HepG2 (cell line): ENCODE measurements around the gene CYP17A1. TPM values are rescaled to one million over a fixed set of nuclear protein-coding genes. Genes with fewer than 3 reads are reported as not detected.

Experiments
- AHDC1 ChIP-seq: sonication (generic); formaldehyde crosslinking; IDR thresholded peaks from 2 replicates; pipeline ENCODE4 v1.5.1; 2020; ENCODE audit warnings: mild to moderate bottlenecking, missing genetic modification reagents, borderline replicate concordance
- HNF4A ChIP-seq: sonication (generic); formaldehyde crosslinking; IDR thresholded peaks from 2 replicates; pipeline ENCODE4 v1.4.0; 2020; ENCODE audit warnings: missing genetic modification reagents
- MNT ChIP-seq: fragments of 450-650 bp; IDR thresholded peaks from 2 replicates; pipeline ENCODE4 v1.6.1; 2016
- NCOR1 ChIP-seq: fragments of 200-600 bp; sonication (generic); IDR thresholded peaks from 2 replicates; pipeline ENCODE4 v1.7.0; 2017; ENCODE audit warnings: antibody characterized with exemption, low read length, borderline replicate concordance
- NR2F1 ChIP-seq, 2 experiments: fragments of 450-650 bp in 1 of 2; formaldehyde crosslinking in 1 of 2; IDR thresholded peaks; 2 replicates each; pipeline versions ENCODE4 v1.5.0 to v1.6.1; 2016 to 2020; ENCODE audit warnings: mild to moderate bottlenecking in 1 of 2, missing compliant biosample characterization in 1 of 2, missing genetic modification reagents in 1 of 2, moderate library complexity in 1 of 2
- PAXIP1 ChIP-seq: sonication (generic); formaldehyde crosslinking; conservative IDR thresholded peaks from 2 replicates; pipeline ENCODE4 v1.4.0; 2020; ENCODE audit warnings: mild to moderate bottlenecking, missing genetic modification reagents, moderate library complexity
- POGZ ChIP-seq: sonication (generic); formaldehyde crosslinking; IDR thresholded peaks from 2 replicates; pipeline ENCODE4 v1.4.0; 2020; ENCODE audit warnings: mild to moderate bottlenecking, missing genetic modification reagents
- TCF7 ChIP-seq: sonication (generic); IDR thresholded peaks from 2 replicates; pipeline ENCODE4 v1.6.1; 2016; ENCODE audit warnings: antibody characterized with exemption, low read depth
- polyA plus RNA-seq, 8 experiments: library from polyadenylated mRNA; depleted of rRNA in 3 of 8; stranded (reverse) in 7 of 8; unstranded in 1 of 8; fragments of >200 nt; fragmentation: Illumina TruSeq in 4 of 8; extraction: Trizol in 4 of 8; gene quantifications; 2 replicates each; pipeline versions ENCODE4 v1.2.1 to v1.2.3, GENCODE V29; 2011 to 2016; ENCODE audit warnings: low read depth in 4 of 8, missing spikeins in 1 of 8, mixed read lengths in 1 of 8; ENCODE audit not compliant: insufficient read depth in 1 of 8
- total RNA-seq, 5 experiments: library from RNA; depleted of rRNA; stranded (reverse); fragments of >200 nt; fragmentation: Illumina TruSeq; extraction: Trizol; gene quantifications; 2 replicates each; pipeline ENCODE4 v1.2.3, GENCODE V29; 2016; ENCODE audit warnings: low read depth in 1 of 5

The CYP17A1 gene
- total and polyA plus RNA-seq, 2 of the 13 experiments (the other 11 are each of a cell fraction or from before 2014, with no cell fraction given), result 0.13 to 1.1 TPM

- TF ChIP-seq AHDC1 (CRISPR knock-in tag), result 0 out of 2 replicates have a peak, but pooled peaks have one; percentile 28
- peak; percentile 12; the same call in 1 of the 2 replicates for TF ChIP-seq MNT
- peak; percentile 61; the same call in 1 of the 2 replicates for TF ChIP-seq POGZ (CRISPR knock-in tag)
- TF ChIP-seq HNF4A (CRISPR knock-in tag), result peak; percentile 80
- TF ChIP-seq PAXIP1 (CRISPR knock-in tag), result peak; percentile 38; the same call in 1 of the 2 replicates
- TF ChIP-seq TCF7, result peak; percentile 35; the same call in 1 of the 2 replicates
- peak; percentile 68 for TF ChIP-seq NCOR1
- TF ChIP-seq NR2F1 (CRISPR knock-in tag; IDR thresholded peaks at IDR 0.05), result peak in 1 of 2 experiments; percentile 33; a peak in 1 of 4 replicates
These were observed 1.2 kb upstream of the CYP17A1 start (continued) for GRCh38 chr10:102838276-102838927.
